Brain microvascular endothelial cell (primary cell): ENCODE data around the gene CPTP.
A peak's percentile ranks its signal among the peaks of the same experiment; 100 is the strongest.

ENCODE experiments used
- DNase-seq: peaks from one replicate; pipeline ENCODE4 v3.0.0-alpha.2; 2020
- H3K27ac ChIP-seq: fragments of 250-450 bp; sonication (Bioruptor Pico); 2 replicates; pipeline ENCODE4 v1.5.1; 2020; ENCODE audit warnings: mild to moderate bottlenecking, moderate library complexity
- H3K27me3 ChIP-seq: fragments of 250-450 bp; sonication (Bioruptor Pico); replicated peaks from 2 replicates; pipeline ENCODE4 v1.5.1; 2020; ENCODE audit warnings: mild to moderate bottlenecking
- H3K36me3 ChIP-seq: fragments of 250-450 bp; sonication (Bioruptor Pico); replicated peaks from 2 replicates; pipeline ENCODE4 v1.5.1; 2020; ENCODE audit warnings: mild to moderate bottlenecking
- H3K4me3 ChIP-seq: 2 replicates; pipeline ENCODE4 v1.5.1; 2011; ENCODE audit warnings: low read depth, mild to moderate bottlenecking, control low read depth, low read length, moderate library complexity
- CTCF ChIP-seq: IDR thresholded peaks from 2 replicates; pipeline ENCODE4 v1.5.1; 2011; ENCODE audit warnings: low read depth, mild to moderate bottlenecking, moderate library complexity, low read length, control low read depth, inconsistent platforms; ENCODE audit errors: missing control alignments
- in situ Hi-C: cut with HindIII; loops from 2 replicates; pipeline ENCODE4 v1.10.0; 2017; ENCODE audit warnings: low sequenced_read_pairs, low pct_ligation_motif_present

CPTP gene

GRCh38 chr1:1280782-1281481 is 43.7 kb upstream of the CPTP start:
- no peaks in the 10 kb centered on the region for H3K36me3 ChIP-seq
- in situ Hi-C loops = no loop called here
- DNase-seq = no peak
- no peak overlapping the region for H3K27ac ChIP-seq
- no peaks in the 10 kb centered on the region for H3K27me3 ChIP-seq
- no peak overlapping the region for H3K4me3 ChIP-seq
- TF ChIP-seq CTCF = no peak

- H3K27me3 ChIP-seq = no peaks in the 10 kb centered on the region
- no peak for TF ChIP-seq CTCF
- H3K27ac ChIP-seq = no peak overlapping the region
- peak; percentile 57 for DNase-seq
- in situ Hi-C loops = no loop called here
- no peaks in the 10 kb centered on the region for H3K36me3 ChIP-seq
- no peak overlapping the region for H3K4me3 ChIP-seq
Measured at GRCh38 chr1:1281533-1282321, 42.9 kb upstream of the CPTP start.

GRCh38 chr1:1282998-1283397 is 41.6 kb upstream of the CPTP start:
- TF ChIP-seq CTCF = no peak
- H3K27ac ChIP-seq = no peak overlapping the region
- in situ Hi-C loops = no loop called here

GRCh38 chr1:1283821-1284220 is 40.8 kb upstream of the CPTP start:
- H3K27me3 ChIP-seq = no peaks in the 10 kb centered on the region
- TF ChIP-seq CTCF = peak; percentile 15
- no peaks in the 10 kb centered on the region for H3K36me3 ChIP-seq
- DNase-seq = no peak
- in situ Hi-C loops = no loop called here
- H3K27ac ChIP-seq = no peak overlapping the region
- H3K4me3 ChIP-seq = no peak overlapping the region

More at GRCh38 chr1:1282998-1283397, 41.6 kb upstream of the CPTP start:
- Histone ChIP-seq H3K27me3 (no peaks in the 10 kb centered on the region), H3K4me3 (no peak overlapping the region), H3K36me3 (no peaks in the 10 kb centered on the region)
- peak; percentile 37 for DNase-seq

- no peaks in the 10 kb centered on the region for H3K27me3 ChIP-seq
- H3K4me3 ChIP-seq = no peak overlapping the region
- H3K36me3 ChIP-seq = no peaks in the 10 kb centered on the region
- H3K27ac ChIP-seq = no peak overlapping the region
- DNase-seq = no peak
- no peak for TF ChIP-seq CTCF
- in situ Hi-C loops = no loop called here
Measured at GRCh38 chr1:1284221-1285101, 40.1 kb upstream of the CPTP start.
